GM03348 (cell line): ENCODE data around the gene POLDIP3.
"Not testable (repeated sequence)": the region's sequence is repeated elsewhere in the genome, so short reads cannot be mapped to it uniquely, and the experiment has no call there.

Experiments used
- DNase-seq: peaks from one replicate; pipeline ENCODE4 v3.0.0; 2012; ENCODE audit warnings: low spot score

The POLDIP3 gene

DNA sequence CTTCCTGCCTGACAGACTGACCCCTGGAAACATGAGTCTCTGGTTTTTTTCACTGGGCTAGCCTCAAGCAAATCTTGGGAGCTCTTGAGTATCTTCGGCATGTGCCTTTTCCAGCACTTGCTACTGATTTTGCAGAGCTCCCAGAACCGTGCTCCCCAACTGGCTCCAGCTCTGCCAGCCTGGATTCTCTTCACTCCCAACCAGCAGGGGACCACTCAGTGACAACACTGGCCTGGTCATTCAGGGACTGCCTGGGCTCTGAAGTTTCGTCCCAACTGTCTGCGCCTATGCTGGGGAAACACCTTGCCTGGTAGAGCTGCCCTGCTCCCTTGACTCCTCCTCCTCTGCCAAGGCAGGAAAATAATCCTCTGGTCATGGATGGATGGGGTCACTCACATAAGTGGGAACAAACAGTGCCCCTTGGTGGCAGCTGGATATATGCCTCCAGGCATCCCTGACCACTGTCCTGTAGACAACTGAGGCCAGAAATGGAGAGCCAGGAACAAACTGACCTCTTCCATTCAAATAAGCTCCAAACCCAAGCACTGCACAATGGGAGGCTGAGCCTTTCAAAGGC lies 30.2 kb downstream of the POLDIP3 start:
- DNase-seq, result no peak

DNA sequence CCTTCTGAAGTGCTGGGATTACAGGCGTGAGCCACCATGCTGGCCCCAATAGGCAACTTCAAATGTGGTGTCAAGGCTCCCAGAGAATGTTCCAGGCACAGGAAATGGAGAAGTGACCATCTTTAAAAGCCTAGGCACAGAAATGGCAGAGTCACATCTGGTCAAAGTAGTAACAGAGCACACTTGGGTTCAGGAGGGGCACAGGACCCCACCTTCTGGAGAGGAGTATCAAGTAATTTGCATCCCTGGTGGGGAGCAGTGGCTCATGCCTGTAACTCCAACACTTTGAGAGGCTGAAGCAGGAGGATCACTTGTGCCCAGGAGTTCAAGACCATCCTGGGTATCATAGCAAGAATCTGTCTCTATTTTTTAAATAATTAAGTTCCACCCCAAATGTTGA lies 31.7 kb downstream of the POLDIP3 start:
- no peak for DNase-seq

DNA sequence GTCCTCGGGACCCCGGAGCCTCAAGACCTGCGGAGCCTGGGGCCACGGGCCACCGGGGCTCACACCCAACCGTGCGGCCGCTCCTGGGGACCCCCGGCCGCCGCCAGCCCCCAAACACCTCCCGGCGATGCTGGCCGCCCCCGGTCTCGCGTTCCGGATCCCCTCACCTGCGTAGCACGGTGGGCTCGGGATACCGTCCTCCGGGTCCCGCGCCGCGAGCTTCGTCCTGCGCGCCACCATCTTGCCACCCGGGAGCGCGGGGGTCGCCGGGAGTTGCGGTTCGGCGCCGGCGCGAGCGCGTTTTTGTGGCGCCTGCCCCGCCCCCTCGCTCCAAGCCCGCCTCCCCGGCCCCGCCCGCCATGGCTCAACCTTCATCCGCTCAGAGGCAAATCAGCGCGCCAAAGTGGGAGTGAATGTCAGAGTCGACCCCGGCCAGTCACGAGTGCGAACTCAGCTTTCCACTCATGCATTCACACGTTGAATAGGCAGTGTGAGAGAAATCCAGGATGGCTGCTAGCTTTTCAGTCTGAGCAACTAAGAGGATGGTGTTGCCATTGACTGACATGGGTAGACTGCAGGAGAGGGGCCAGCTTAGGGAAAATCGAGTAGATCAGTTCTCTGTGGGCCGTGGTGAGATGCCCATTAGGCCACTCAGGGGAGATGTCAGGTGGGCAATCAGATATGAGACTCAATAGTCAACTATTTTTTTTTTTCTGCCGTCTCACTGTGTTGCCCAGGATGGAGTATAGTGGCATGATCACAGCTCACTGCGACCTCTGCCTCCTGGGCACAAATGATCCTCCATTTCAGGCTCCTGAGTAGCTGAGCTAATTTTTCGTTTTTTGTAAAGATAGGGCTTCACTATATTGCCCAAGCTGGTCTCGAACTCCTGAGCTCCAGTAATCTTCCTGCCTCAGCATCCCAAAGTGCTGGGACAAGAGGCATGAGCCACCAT lies 32.6 kb downstream of the POLDIP3 start:
- peak; percentile 93 for DNase-seq

DNA sequence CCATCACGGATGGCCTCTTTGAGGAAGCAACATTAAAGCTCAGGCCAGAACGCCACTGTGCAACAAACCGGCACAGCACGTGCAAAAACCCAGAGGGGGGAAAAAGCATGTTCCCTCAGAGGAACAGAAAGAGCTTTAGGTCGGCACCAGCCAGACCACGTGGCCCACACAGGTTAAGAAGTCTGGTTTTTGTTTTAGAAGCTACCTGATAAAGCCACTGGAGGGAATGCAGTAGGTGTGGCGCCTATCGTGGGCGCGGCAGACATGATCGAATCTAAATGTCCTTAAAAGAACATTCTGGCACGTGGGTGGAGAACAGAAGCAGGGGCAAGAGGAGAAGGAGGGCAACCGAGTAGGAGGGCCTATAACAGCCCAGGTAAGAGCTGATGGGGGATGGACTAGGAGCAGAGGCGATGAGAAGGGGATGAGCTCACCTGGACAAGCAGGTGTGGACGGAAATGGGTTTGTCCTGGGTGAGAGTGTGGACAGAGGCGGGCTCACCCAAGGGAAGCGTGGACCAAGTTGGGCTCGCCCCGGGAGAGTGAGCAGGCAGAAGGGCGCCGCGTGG lies 33.4 kb downstream of the POLDIP3 start:
- not testable (repeated sequence) for DNase-seq

DNA sequence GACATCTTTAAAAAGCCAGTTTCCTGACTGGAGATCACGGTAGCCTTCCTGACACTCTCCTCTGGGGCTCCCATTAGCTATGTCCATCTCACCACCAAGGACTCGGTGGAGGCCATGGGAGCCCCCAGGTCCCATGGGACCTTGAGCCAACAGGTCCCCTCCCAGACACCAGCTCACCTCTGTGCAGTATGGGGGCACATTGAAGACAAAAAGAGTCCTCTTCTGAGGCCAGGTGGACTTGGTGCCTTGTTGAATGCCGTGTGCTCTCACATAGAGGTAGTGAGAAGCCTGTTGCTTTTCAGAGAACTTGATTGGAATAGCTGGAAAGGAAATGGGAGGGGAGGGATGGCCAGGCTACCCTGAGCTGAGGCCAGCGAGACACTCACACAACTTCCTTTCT lies 34.6 kb downstream of the POLDIP3 start:
- not testable (repeated sequence) for DNase-seq

DNA sequence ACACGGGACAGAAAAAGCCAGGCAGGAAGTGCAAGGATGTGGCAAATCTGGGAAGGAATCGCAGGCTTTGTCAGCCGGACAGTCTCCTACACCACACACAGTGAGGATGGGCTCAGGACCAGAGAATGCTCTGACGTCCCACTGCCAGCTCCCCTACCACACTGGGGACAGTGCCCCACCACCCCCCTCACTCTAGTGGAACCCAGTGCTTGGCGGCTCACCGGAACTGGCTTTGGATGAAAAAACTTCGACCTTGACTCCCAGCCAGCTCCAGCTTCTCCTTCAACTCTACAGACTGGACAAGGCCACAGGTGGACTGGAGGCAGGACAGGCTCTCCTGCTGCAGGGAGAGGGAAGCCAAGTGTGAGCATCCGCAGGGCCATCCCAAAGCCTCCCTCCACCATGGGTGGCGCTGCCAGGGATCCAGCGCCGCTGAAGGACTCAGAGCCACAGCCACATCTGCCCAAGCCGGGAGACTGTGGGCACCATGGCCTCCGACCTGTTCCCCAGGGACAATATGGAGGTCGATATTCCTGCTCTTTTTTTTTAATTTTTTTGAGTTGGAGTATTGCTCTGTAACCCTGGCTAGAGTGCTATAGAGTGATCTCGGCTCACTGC lies 37.0 kb downstream of the POLDIP3 start:
- DNase-seq, result no peak

DNA sequence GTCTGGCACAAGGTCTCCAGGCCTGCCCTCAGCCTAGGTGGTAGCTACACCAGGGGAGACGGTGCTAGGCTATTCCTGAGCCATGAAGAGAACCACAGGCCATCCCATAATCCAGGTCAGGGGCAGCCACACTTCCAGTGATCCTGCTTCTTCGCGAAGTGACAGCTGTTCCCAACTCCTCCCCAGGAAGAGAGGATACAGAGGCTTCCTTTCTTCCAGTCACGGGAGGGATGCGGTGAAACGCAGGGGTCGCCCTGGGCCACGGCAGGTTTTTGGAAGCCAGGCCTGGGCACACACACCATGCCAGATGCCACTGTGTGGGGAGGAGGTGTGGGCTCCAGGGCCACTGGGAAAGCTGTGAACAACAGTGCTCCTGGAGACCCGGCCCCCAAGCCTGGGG lies 37.5 kb downstream of the POLDIP3 start:
- DNase-seq, result not testable (repeated sequence)

DNA sequence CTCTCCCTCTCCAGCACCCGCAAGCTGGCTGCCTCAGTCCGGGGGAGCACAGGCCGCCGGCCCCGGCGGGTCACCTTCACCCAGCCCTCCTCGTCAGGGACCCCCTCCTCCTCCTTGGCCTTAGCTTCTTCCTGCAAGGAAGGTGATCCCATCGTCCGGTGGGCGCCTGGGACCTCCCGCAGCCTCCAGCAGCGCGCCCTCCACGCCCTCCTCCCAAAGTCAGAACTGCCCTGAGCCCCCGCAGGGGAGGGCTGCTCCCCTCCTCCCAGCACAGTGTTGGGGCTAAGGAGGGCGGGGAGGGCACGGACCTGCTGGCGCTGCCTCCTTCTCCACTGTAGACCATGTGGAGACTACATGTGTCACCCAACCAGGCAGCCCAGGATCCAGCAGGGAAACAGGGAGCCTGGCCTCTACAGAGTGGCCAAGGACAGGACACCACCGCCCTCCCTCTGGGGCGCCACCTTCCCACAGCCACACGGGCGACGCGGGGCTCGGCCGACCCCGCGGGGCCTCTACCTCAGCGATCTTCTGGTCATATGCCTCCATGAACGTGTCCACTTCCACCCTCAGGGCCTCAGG lies 38.6 kb downstream of the POLDIP3 start:
- not testable (repeated sequence) for DNase-seq

DNA sequence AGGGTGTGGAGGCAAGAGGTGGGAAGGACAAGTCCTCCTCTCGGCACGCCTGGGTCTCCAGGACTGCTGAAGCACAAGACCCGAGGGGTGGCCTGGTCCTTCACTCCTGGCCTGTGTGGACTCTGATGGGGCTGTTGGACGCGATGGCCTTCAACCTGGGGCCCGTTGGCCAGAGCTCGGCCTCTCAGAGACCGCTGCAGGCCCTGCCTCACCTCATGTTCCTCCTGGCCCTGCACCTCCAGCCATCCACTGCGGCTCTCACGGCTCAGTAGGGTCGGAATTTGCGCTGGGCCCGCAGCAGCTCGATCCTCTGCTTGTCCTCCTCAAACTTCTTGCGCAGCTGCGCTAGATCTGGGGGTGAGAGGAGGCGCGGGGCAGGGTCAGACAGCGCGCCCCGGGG lies 40.2 kb downstream of the POLDIP3 start:
- DNase-seq, result not testable (repeated sequence)

DNA sequence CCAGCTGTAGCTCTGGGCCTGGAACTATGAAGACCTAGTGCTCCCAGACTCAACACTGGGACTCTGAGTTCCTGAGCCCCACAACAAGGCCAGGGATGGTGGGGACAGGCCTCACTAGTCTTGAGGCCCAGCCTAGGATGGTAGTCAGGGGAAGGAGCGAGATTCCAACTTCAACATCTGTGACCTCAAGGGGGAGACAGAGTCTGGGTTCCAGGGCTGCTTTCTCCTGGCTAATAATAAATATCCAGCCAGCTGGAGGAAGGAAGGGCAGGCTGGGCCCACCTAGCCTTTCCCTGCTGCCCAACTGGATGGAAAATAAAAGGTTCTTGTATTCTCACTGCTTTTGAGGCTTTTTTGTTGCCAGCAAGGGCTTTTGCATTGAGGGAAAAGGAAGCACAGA lies 40.6 kb downstream of the POLDIP3 start:
- not testable (repeated sequence) for DNase-seq

DNA sequence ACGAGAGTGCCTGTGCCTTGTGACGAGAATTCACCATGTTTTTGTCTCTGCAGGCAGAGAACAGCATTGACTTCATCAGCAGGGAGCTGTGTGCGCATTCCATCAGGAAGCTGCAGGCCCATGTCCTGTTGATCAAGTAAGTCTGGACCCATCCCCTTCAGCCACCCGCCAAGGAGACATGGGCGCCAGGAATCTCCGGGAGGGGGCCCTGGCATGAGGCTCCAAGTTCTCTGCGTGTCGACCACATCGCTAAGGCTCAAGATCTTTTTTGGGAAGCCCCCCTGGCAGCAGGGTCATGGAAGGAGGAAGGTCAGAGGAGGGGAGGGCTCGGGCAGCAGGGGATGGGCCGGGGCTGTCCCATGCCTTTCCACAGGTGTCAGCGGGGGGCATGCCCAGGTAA lies 43.6 kb downstream of the POLDIP3 start:
- not testable (repeated sequence) for DNase-seq

DNA sequence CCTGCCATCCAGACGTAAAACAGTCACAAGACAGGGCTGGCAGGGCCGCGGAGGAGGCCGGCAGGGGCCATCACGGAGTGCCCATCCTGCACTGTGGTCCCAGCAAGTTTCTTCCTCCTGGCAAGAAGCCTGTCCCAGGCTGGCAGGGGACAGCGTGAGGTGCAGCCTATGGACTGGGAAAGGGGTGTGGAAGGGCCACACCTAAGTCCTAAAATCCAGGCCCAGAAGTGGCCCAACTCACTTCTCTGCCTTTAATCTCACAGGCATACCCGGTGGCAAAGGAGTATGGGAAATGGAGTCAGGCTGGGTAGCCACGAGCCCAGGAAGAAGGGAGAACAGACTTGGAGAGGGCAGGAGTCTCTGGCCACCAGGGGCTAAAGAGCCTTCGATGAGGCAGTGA lies 44.1 kb downstream of the POLDIP3 start:
- not testable (repeated sequence) for DNase-seq

DNA sequence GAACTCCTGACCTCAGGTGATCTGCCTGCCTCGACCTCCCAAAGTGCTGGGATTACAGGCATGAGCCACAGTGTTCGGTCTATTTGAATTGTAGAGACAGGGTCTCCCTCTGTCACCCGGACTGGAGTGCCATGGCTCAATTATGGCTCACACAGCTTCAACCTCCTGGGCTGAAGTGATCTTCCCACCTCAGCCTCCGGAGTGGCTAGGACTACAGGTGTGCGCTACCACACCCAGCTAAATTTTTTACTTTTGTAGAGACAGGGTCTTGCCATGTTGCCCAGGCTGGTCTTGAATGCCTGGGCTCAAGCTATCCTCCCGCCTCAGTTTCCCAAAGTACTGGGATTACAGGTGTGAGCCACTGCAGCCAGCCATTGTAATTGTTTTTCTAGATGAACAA lies 46.7 kb downstream of the POLDIP3 start:
- DNase-seq, result not testable (repeated sequence)

DNA sequence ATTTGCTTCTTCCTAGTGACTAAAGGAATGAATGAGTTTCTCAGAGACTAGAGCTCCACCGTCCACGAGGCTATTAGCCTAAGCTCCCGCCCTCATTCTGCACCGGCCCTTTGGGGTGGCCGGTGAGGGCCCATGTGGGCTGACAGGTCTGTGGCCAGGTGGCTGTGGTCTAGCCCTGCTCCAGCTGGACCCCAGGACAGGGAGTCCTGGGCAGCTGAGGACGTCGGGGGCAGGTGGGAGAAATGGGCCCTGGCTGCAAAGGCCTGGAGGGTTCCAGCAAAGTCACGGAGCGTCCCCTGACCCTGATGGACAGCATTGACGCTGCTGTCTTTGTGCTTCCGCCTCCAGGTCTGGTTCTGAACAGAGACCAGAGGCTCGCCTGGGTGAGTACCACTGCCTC lies 48.7 kb downstream of the POLDIP3 start:
- no peak for DNase-seq

DNA sequence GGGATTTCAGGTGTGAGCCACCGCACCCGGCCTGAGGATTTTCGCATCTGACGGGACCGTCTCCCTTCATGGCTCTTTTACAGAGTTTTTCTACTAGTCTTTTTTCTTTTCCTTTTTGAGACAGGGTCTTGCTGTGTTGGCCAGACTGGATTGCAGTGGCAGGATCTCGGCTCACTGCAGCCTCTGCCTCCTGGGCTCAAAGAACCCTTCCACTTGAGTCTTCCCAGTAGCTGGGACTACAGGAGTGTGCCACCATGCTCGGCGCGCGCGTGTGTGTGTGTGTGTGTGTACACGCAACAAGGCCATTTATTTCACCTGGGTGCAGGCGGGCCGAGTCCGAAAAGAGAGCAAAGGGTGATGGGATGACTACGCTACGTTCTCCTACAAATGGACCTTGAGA lies 50.0 kb downstream of the POLDIP3 start:
- DNase-seq, result no peak

DNA sequence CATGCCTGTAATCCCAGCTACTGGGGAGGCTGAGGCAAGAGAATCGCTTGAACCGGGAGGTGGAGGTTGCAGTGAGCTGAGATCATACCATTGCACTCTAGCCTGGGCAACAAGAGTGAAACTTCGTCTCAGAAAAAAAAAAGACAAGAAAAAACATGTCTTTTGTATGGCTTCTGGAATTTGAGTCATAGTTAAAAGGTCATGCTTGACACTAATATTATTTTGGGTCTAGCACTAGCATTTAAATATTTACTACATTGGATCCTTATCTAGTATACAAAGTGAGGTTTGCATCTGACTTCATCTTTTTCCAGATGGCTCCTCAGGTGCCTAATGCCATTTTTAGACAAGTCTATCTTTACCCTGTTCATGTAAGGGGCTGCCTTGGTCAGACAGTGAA lies 50.7 kb downstream of the POLDIP3 start:
- not testable (repeated sequence) for DNase-seq

DNA sequence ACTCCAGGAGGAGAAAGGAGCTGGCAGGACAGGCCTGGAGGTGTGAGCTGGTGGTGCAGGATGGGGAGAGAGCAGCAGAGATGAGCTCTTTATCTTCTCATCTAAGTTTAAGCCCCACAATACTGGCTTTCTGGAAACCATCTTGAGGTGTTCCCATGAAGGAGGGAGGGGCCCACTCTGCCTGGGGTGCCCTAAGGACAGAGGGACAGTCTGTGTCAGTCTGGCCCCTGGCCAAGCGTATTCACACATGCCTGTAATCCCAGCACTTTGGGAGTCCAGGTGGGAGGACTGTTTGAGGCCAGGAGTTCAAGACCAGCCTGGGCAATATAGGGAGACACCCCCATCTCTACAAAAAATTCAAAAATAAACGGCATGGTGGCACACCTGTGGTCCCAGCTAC lies 52.0 kb downstream of the POLDIP3 start:
- DNase-seq, result no peak

DNA sequence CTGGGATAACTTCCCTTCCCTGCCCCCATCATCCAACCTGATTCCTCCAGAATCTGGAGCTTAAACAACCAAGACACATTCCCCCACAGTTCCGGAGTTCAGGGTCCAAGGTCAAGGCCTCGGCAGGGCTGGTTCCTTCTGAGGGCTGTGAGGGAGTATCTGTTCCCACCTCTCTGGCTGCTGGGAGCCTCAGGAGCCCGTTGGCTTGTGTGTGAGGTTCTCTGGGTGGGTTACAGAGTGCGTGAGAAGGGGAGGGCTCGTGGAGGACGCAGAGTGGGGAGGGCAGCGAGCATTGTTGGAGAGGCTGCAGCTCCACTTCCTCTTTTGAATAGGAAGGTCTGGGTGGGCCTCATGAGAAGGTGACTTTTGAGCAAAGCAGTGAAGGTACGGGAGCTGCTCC lies 52.4 kb downstream of the POLDIP3 start:
- no peak for DNase-seq

DNA sequence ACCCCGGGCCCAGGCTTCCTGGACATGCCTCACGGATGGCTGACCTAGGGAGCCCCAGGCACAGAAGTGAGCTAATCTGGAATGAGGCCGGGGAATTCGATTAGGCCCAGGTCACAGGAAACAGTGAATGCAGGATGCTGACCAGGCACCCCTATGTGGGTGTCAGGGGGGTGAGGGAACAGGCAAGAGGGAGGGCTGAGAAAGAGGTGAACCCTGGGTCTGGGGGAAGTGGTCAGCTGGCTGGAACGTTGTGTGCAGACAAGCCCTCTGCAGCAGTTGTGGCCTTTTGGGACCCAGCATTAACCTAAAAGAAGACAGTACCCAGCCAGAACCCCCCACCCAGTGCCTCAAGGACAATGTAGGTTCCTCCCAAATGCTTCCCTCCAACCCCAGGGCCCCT lies 52.8 kb downstream of the POLDIP3 start:
- DNase-seq, result no peak

DNA sequence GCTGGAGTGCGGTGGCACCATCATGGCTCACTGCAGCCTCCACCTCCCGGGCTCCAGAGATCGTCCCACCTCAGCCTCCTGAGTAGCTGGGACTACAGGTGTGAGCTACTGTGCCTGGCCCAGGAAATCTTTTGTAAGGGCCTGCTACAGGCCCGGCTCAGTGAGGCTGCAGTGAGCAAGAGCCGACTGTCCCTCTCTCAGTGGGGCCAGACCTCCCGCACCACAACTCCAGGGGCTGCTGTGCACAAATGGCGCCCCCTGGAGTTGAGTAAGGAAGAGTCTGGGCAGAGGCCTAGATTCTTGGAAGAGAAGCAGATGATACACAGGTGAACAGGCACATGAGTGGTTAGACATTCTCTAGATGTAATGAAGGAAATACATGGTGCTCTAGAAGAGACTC lies 53.9 kb downstream of the POLDIP3 start:
- DNase-seq, result no peak

DNA sequence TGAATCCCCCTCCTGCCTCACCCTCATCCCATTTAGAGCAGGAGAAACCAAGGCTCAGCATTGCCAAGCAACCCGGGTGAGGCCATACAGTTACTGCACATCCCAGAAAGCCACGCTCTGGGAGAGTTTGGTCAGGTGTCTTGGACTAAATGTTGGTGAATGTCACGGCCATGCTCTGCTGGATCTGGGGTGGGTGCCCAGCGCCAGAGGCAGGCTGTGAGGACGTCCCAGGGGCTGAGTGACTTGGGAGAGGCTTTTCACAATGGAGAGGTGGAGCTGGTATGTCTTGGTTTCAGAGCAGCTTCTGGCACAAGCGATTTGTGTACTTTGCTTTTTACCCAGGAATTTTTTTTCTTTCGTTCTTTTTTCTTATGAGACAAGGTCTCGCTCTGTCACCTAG lies 54.3 kb downstream of the POLDIP3 start:
- no peak for DNase-seq
